Activated naive CD4-positive, alpha-beta T cell (primary cell): ENCODE data around the gene BPI.
"Not testable (repeated sequence)": the region's sequence is repeated elsewhere in the genome, so short reads cannot be mapped to it uniquely, and the experiment has no call there.

Experiments used
- DNase-seq, 4 experiments: peaks; one replicate each; lab custom pipeline; 2025; lab: John Stamatoyannopoulos, UW

BPI gene

DNA sequence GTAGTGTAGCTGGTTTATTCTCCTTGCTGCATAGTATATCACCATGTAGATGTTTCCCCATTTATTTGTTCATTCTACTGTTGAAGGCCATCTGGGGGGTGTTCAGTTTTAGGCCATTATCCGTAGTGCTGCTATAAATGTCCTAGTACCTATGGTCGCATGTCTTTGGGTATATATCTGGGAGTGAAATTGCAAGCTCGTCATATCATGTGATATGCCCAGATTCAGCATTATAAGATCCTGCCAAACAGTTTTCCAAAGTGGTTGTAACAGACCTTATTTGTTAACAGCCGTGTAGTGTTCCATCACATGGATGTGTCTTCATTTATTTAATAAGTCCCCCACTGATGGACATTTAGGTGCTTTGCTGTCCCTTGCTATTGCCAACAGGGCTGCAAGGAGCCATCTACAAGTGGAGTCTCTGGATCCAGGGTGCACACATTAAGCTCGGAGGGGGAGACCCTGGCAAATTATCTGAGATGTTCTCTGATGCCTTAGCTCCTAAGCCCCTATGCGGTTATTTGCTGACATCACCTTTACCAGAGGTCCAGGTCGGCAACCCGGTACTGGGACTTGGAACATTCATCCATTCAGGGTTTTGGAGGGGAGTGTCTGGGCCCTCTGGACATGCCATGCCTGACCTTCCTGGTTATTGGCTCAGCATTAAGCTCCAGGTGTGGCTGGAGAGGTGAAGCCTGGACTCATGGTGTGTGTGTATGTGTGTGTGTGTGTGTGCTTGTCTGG lies 59.2 kb downstream of the BPI start:
- DNase-seq: no peak

DNA sequence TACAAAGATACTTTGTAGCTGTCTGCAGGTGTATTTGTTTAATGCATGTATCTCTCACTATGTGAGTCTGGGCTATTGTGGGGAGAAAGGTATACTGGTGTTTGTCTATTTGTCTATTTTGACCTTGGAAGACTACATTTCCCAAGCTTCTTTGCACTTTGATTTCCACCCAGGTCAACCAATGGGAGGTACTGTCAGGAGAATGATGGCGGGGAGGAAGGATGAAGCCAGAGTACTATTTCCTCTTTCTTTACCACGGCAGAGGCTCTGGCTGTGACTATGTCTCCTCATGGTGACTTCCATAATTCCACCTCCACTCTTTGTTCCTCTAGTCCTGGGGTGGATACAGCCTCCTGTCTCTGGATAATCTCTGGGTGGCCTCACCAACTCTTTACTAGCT lies 65.4 kb downstream of the BPI start:
- no peak for DNase-seq

DNA sequence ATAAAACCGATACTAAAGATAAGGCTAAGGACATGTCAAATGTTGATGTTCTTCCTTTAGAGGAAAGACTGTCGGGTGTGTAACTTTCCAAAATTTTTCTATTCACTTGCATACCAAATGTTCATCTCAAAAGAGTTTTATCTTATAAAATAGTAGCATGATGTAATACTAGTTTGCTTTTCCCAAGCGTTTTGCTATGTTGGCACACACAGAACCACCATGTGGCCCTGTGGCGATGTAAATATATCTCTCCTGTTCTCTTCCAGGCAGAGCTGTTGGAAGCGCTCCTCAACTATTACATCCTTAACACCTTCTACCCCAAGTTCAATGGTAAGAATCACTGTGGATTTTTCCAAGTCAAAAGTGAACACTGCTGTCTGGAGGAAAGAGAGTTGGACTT lies 68.8 kb downstream of the BPI start:
- no peak for DNase-seq

DNA sequence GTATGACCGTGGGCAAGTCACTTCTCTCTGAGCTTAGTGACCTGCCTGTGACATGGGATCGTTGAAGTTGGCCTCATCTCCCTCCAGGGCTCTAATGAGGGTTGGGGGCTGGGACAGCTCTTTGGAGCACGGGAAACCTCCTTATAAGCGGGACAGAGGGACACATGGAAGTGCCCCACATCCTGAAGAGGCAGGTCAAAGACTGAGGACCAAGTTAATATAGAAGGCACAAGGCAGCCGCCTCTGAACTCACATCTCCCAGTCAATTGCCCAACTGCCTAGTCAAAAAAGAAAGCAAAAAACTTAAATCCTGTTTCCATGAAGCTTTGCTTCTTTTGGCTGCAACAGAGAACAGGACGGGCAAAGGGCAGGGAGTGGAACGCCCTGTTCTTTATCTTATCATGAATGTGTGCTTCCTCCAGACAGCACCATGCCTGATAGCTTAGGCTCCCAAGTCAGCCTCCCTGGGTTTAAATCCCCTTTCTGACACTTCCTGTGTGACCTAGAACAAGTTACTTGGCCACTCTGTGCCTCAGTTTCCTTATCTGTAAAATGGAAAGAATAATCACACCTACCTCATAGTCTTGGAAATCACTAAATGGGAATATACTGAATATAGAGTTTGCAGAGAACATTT lies 69.4 kb downstream of the BPI start:
- DNase-seq: no peak

DNA sequence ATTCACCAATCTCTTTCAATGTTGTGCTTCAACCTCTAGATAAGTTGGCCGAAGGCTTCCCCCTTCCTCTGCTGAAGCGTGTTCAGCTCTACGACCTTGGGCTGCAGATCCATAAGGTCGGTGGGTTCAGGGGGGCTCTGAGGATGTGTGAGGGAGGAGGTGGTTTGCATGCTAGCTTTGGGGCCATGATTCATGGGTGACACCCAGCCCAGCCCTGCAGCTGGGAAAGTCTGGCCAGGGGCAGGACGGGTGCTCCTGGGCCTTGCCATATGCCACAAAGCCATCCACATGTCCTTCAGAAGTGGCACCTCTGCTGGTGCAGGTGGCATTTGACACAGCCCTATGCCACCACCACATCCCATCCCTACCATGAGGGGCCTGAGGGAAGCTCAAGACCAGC lies 69.9 kb downstream of the BPI start:
- DNase-seq: no peak

DNA sequence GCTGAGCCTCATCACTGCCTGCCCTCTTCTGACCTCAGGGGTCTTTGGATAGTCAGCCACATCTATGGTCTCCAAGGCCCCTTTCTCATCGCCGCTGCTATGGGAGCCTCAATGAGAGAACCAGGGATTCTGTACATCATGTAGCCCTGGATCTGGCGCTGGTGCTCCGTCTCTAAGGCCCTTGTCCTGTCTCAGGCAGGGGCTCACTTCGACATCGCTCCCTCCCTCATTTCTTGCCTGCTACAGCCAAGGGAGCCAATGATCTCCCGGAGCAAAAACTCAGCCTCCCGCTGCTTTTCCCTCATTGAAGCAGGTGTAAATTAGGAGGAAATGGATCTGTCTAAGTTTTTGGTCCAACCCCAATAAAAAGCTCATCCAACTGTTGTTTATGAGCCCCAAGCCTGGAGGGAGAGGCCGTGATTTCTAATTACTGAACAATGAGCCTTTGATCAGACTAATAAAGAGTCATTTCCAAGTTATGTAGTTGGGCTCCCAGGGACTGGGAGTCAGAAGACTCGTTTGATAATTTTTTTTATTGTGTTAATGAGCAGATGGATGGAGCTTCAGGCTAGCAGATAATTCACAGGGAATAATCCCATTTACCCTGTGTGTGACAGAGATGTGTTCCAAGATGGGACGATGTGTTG lies 73.2 kb downstream of the BPI start:
- no peak for DNase-seq

DNA sequence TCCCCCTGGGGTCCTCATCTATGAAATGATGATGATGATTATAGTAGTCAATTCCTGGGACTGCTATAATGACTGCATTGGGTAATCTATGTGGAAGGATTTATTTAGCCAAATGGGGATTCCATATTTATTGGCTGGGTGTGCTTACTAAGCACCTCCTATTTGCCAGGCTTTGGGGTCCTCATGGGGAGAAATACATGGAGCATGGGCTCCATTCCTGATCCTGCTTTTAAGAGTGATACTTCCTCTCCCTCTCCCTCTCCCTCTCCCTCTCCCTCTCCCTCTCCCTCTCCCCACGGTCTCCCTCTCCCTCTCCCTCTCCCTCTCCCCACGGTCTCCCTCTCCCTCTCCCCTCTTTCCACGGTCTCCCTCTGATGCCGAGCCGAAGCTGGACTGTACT lies 73.9 kb downstream of the BPI start:
- not testable (repeated sequence) for DNase-seq

DNA sequence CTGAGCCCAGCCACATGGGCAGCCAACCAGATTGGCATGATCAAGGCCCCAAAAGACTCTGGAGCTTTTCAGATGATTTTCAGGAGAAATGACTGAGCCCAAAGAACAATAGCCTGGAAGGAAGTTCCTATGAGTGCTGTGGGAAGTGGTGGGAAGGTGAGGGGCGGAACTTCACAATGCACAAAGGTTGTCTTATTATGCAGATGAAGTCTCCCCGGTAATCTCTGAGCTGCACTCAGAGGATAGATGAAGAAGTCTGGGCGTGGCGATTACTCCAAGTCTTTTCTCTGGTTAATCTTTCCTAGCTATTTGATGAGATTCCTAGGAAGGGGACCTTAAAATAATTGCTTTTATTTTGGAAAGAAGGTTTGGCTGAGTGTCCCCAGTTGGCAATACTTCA lies 79.2 kb downstream of the BPI start:
- DNase-seq: no peak

DNA sequence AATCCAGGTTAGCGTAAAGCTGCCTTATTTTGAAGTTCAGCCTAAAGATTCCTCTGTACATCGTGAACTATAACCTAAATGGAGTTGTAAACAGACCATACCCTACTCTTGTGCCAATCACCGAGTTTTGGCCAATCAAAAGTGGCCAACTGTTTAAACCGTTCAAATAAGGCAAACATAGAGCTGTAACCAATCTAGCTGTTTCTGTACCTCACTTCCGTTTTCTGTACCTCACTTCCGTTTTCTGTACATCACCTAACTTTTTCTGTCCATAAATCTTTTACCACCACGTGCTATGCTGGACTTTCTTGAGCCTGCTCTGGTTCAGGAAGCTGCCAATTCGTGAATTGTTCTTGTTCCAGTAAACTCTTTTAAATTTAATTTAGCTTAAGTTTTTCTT lies 82.0 kb downstream of the BPI start:
- DNase-seq: no peak

- DNase-seq: no peak
Observed at GRCh38 chr20:38386851-38387250, 82.9 kb downstream of the BPI start.
